Measurements from ENCODE around the gene PTPRK. TPM values are rescaled to one million over a fixed set of nuclear protein-coding genes. Genes with fewer than 3 reads are reported as not detected.

Gene PTPRK
- total RNA-seq, 1 donor from 2014 or later, result 18.4 TPM

DNA sequence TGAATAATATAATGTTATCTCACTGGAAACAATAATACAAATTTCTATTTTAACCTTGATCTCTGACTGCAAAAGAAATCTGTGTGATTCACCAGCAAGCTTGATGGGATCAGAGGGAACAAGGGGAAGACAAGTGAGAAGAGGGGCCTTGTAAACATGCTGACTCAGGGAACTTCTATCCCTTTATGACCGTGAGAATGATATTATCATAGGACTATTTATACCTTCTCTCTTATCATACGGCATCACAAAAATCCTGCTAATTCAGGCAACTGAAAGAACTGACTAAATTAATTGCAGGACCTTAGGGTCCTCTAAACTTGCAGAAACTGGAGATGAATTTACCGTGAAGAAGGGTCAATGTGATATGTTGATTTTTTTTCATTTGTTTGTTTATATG, 173.3 kb downstream of the PTPRK start:
- H3K9me3 ChIP-seq (replicated peaks), result no peaks in the 10 kb centered on the region
- DNase-seq, result no peak
- no peak overlapping the region for H3K4me3 ChIP-seq
- H3K36me3 ChIP-seq, result no peaks in the 10 kb centered on the region
- H3K27ac ChIP-seq (replicated peaks), result no peak overlapping the region
- intact Hi-C loops (cut with micrococcal nuclease), result no loop called here
- TF ChIP-seq, protein P1, sequence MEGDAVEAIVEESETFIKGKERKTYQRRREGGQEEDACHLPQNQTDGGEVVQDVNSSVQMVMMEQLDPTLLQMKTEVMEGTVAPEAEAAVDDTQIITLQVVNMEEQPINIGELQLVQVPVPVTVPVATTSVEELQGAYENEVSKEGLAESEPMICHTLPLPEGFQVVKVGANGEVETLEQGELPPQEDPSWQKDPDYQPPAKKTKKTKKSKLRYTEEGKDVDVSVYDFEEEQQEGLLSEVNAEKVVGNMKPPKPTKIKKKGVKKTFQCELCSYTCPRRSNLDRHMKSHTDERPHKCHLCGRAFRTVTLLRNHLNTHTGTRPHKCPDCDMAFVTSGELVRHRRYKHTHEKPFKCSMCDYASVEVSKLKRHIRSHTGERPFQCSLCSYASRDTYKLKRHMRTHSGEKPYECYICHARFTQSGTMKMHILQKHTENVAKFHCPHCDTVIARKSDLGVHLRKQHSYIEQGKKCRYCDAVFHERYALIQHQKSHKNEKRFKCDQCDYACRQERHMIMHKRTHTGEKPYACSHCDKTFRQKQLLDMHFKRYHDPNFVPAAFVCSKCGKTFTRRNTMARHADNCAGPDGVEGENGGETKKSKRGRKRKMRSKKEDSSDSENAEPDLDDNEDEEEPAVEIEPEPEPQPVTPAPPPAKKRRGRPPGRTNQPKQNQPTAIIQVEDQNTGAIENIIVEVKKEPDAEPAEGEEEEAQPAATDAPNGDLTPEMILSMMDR (IDR thresholded peaks at IDR 0.05; ENCODE audit: borderline replicate concordance), result no peak
- H3K27me3 ChIP-seq (ENCODE audit: low read depth), result no peaks in the 10 kb centered on the region
- H3K4me1 ChIP-seq, result peaks cover 44% of the 10 kb centered on the region

DNA sequence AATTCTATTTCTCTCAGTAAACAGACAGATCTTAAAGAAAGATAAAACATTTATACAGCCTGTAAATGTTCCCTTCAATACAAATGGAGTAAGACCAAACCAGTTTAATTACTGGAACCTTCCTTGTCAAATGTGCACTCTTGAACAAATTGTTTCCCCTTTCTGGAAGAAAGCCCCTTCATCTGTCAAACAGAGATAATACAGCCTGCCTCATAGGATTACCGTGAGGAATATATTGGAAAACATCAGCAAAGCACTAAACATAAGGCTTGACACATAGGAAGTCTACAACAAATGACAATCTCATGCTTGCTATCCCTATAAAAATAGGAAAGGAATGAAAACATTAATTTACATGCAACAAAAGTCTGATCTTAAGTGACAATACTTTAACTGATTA, 173.8 kb downstream of the PTPRK start:
- peaks cover 44% of the 10 kb centered on the region for H3K4me1 ChIP-seq
- no peaks in the 10 kb centered on the region for H3K36me3 ChIP-seq
- H3K9me3 ChIP-seq (replicated peaks), result no peaks in the 10 kb centered on the region
- no peak overlapping the region for H3K27ac ChIP-seq (replicated peaks)
- intact Hi-C loops (cut with micrococcal nuclease), result no loop called here
- TF ChIP-seq, protein P1 (IDR thresholded peaks at IDR 0.05; ENCODE audit: borderline replicate concordance), result no peak
- DNase-seq, result no peak
- no peaks in the 10 kb centered on the region for H3K27me3 ChIP-seq (ENCODE audit: low read depth)
- no peak overlapping the region for H3K4me3 ChIP-seq

DNA sequence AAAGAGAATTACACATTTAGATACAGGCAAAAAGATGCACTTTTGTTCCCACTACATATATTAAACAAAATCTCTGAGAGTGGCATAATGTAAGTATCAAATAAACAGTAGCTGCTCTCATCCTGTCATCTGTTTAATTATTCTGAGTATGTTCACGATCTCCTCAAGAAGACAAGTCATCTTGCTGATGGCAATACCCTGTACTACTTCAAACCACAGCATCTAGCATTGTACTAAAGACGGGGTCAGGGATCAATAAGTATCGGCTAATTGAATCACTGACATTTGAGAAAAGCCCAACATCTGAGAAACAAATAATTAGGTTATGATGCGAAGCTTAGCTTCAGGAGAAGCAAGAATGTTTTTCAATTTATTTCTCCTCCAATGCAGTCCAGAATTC, 175.1 kb downstream of the PTPRK start:
- H3K4me3 ChIP-seq, result no peak overlapping the region
- TF ChIP-seq, protein P1 (IDR thresholded peaks at IDR 0.05; ENCODE audit: borderline replicate concordance), result no peak
- intact Hi-C loops (cut with micrococcal nuclease), result no loop called here
- H3K9me3 ChIP-seq (replicated peaks), result no peaks in the 10 kb centered on the region
- H3K36me3 ChIP-seq, result no peaks in the 10 kb centered on the region
- no peaks in the 10 kb centered on the region for H3K27me3 ChIP-seq (ENCODE audit: low read depth)
- DNase-seq, result no peak
- peaks cover 48% of the 10 kb centered on the region for H3K4me1 ChIP-seq
- H3K27ac ChIP-seq (replicated peaks), result no peak overlapping the region

DNA sequence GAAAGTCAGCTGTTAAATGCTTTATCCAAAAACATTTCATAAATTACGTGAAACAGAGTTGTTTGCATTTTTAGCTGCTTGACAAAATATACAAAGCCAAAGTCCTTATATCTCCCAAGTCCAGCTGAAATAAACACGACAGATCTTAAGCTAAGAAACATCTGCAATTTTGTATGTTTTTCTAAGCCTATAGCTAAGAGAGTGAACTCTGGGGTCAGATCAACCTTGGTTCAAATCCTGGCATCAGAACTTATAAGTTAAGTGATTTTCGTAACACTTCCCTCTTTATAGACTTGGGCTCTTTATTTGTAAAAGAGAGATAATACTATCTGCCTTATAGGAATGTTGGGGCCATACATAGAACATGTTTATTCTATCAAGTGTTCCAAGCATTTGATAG, 176.7 kb downstream of the PTPRK start:
- no peaks in the 10 kb centered on the region for H3K27me3 ChIP-seq (ENCODE audit: low read depth)
- intact Hi-C loops (cut with micrococcal nuclease), result no loop called here
- DNase-seq, result no peak
- H3K4me3 ChIP-seq, result no peak overlapping the region
- peaks cover 56% of the 10 kb centered on the region for H3K4me1 ChIP-seq
- no peak overlapping the region for H3K27ac ChIP-seq (replicated peaks)
- H3K36me3 ChIP-seq, result no peaks in the 10 kb centered on the region
- no peaks in the 10 kb centered on the region for H3K9me3 ChIP-seq (replicated peaks)
- TF ChIP-seq, protein P1 (IDR thresholded peaks at IDR 0.05; ENCODE audit: borderline replicate concordance), result no peak

DNA sequence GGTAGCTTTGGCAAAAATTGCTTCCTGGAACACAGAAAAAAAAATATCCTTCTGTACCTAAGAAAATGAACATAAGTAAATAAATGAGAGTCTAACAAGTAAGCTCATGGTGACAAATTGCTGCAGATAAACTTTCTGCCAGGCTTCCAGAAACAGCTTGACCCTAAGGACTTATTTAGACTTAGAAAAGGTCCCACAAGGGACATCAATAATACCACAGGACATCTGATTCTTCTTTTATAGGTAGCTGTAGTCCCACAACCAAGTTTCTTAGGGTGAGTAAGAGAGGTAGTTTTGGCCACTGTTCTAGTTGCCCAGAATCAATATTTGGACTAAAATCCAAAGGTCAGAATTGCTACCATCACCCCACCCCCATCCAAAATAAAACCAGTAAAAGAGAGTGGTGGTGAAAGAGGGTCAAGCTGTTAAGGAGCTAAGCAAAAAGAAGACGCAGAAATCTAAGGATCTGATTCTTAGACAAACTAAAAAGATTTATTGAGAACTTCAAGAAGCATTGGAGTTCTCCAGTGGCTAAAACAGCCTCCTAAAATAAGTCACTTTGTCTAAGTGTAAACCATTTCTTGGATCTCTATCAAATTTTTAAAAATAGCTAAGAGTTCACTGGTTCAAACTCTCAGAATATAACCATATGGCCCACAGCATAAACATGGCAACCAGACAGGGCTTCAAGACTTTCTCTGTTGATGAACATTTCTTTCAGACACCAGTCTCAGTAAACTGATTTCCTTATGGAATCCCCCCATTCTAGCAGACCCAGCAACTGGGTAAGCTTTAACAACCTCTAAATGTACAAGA, 180.6 kb downstream of the PTPRK start:
- DNase-seq, result no peak
- H3K27ac ChIP-seq (replicated peaks), result peak overlapping the region; percentile 48
- TF ChIP-seq, protein P1 (IDR thresholded peaks at IDR 0.05; ENCODE audit: borderline replicate concordance), result no peak
- H3K27me3 ChIP-seq (ENCODE audit: low read depth), result no peaks in the 10 kb centered on the region
- no peaks in the 10 kb centered on the region for H3K9me3 ChIP-seq (replicated peaks)
- intact Hi-C loops (cut with micrococcal nuclease), result no loop called here
- no peak overlapping the region for H3K4me3 ChIP-seq
- H3K4me1 ChIP-seq, result peaks cover 43% of the 10 kb centered on the region
- no peaks in the 10 kb centered on the region for H3K36me3 ChIP-seq

All from left ventricle myocardium inferior (tissue), 1 donor.